Adrenal gland (tissue), 5 donors: Measurements from ENCODE around the gene SLAMF9.

ENCODE experiments used
- CTCF ChIP-seq, 6 experiments: fragments of 450-650 bp in 4 of 6; fragments of 200-600 bp in 2 of 6; sonication (generic) in 1 of 6; IDR thresholded peaks; 1 replicate in 5 of 6; 2 replicates in 1 of 6; pipeline versions ENCODE4 v1.5.1 to v1.8.0; 2016 to 2021; ENCODE audit warnings: antibody characterized with exemption in 6 of 6, mild to moderate bottlenecking in 2 of 6, moderate library complexity in 1 of 6
- POLR2A ChIP-seq, 2 donors: fragments of 450-650 bp; IDR thresholded peaks; one replicate each; pipeline ENCODE4 v1.6.1; 2017; ENCODE audit warnings: antibody characterized with exemption in 2 of 2, mild to moderate bottlenecking in 2 of 2, moderate library complexity in 1 of 2
- donor health status: DM: no; HTN: no; CAD: no.

DNA sequence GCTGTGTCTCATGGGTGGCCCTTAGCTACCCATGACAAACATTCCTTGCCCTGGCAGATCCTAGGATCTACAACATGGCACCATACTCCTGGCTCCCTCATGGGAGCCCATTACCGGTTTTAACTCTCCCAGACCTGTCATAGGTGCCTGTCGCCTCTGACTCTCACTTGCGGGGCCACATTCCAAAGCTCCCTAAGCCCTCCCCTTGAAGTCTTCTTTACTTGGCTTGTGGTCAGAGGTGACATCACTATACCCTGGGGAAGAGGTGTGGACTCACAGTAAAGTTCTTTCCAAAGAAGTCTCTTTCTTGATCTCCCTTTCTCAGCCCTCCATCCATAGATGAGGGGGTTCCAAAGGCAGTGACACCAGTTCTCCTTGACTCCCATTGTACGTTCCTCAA lies 5.4 kb upstream of the SLAMF9 start:
- TF ChIP-seq CTCF (IDR thresholded peaks at IDR 0.05) (no peak), POLR2A (IDR thresholded peaks at IDR 0.05) (no peak)
